GM12801 (cell line): ENCODE measurements around the gene LTO1.

ENCODE experiments used
- CTCF ChIP-seq: IDR thresholded peaks from one replicate; pipeline ENCODE4 v1.5.1; 2011; ENCODE audit warnings: control low read depth; ENCODE audit not compliant: insufficient read length; ENCODE audit errors: extremely low read depth

LTO1 gene

GRCh38 chr11:69643646-69644045 lies 31.5 kb downstream of the LTO1 start:
- TF ChIP-seq CTCF: no peak

GRCh38 chr11:69642913-69643632 lies 32.1 kb downstream of the LTO1 start:
- no peak for TF ChIP-seq CTCF

- no peak for TF ChIP-seq CTCF
These were observed 32.6 kb downstream of the LTO1 start for GRCh38 chr11:69642549-69642912.

- no peak for TF ChIP-seq CTCF
These were observed 33.2 kb downstream of the LTO1 start for GRCh38 chr11:69641681-69642548.

- TF ChIP-seq CTCF: no peak
These were observed 34.1 kb downstream of the LTO1 start, which contains the start of gene CCND1 for GRCh38 chr11:69640995-69641581. Gene CCND1, plus strand, starts transcription at chr11:69641156. Its CDS starts 158 bp downstream, at chr11:69641314.

DNA sequence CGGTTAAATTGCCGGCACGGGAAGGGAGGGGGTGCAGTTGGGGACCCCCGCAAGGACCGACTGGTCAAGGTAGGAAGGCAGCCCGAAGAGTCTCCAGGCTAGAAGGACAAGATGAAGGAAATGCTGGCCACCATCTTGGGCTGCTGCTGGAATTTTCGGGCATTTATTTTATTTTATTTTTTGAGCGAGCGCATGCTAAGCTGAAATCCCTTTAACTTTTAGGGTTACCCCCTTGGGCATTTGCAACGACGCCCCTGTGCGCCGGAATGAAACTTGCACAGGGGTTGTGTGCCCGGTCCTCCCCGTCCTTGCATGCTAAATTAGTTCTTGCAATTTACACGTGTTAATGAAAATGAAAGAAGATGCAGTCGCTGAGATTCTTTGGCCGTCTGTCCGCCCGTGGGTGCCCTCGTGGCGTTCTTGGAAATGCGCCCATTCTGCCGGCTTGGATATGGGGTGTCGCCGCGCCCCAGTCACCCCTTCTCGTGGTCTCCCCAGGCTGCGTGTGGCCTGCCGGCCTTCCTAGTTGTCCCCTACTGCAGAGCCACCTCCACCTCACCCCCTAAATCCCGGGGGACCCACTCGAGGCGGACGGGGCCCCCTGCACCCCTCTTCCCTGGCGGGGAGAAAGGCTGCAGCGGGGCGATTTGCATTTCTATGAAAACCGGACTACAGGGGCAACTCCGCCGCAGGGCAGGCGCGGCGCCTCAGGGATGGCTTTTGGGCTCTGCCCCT lies 34.7 kb downstream of the LTO1 start:
- TF ChIP-seq CTCF: no peak

GRCh38 chr11:69639831-69640230 lies 35.3 kb downstream of the LTO1 start:
- TF ChIP-seq CTCF: no peak
